ENCODE measurements around the gene EXOC4.
"Not testable (repeated sequence)": the region's sequence is repeated elsewhere in the genome, so short reads cannot be mapped to it uniquely, and the experiment has no call there.

EXOC4 gene

DNA sequence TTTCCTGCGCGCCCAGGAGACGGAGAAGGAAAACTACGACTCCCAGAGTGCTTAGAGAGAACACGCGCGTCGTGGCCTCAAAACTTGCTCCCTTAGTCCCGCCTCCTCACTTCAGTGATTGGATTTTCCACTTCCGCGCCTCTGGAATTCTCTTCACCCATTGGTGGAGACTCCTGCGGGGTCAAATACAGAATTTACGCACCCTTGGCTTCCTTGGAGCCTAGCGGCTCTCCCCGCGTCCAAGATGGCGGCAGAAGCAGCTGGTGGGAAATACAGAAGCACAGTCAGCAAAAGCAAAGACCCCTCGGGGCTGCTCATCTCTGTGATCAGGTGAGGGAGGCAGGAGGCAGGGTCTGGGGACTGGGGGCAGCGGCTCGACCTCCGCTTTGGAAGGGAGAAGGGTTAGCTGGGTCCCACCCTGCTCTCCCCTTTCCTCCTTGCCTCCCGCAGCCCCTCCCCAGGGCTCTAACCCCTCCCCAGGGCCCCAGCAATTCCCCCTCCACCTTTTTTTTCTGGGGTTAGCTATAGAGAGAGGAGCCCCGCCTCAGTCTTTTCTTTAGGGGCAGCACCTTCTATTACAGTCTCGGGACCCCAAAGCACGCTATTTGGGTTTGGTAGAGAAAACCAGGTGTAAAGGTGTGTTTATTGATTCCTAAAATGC lies at the start of gene EXOC4:
TSS of gene EXOC4 (plus strand) at position 221 of the 661 bp plus-strand sequence.
- Histone ChIP-seq H3K27ac (ENCODE audit: poor library complexity, severe bottlenecking) (peak within 1 kb of the TSS; percentile 11), H3K4me1 (ENCODE audit: insufficient read depth, poor library complexity, severe bottlenecking) (peaks cover 10% of the 10 kb centered on the region), H3K36me3 (ENCODE audit: low read depth) (0 out of 2 replicates have a peak, but pooled peaks cover 5% of the 10 kb centered on the region), H3K27me3 (ENCODE audit: insufficient read depth, poor library complexity, severe bottlenecking) (no peaks in the 10 kb centered on the region), H3K4me3 (ENCODE audit: severe bottlenecking) (peak within 1 kb of the TSS; percentile 76), H3K9me3 (ENCODE audit: severe bottlenecking) (no peaks in the 10 kb centered on the region)
- DNase-seq (ENCODE audit: low spot score), result peak; percentile 79
- TF ChIP-seq, protein P1, sequence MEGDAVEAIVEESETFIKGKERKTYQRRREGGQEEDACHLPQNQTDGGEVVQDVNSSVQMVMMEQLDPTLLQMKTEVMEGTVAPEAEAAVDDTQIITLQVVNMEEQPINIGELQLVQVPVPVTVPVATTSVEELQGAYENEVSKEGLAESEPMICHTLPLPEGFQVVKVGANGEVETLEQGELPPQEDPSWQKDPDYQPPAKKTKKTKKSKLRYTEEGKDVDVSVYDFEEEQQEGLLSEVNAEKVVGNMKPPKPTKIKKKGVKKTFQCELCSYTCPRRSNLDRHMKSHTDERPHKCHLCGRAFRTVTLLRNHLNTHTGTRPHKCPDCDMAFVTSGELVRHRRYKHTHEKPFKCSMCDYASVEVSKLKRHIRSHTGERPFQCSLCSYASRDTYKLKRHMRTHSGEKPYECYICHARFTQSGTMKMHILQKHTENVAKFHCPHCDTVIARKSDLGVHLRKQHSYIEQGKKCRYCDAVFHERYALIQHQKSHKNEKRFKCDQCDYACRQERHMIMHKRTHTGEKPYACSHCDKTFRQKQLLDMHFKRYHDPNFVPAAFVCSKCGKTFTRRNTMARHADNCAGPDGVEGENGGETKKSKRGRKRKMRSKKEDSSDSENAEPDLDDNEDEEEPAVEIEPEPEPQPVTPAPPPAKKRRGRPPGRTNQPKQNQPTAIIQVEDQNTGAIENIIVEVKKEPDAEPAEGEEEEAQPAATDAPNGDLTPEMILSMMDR (IDR thresholded peaks at IDR 0.05; ENCODE audit: poor library complexity, severe bottlenecking), result no peak
- peak; percentile 100 for ATAC-seq (ENCODE audit: low read depth)

DNA sequence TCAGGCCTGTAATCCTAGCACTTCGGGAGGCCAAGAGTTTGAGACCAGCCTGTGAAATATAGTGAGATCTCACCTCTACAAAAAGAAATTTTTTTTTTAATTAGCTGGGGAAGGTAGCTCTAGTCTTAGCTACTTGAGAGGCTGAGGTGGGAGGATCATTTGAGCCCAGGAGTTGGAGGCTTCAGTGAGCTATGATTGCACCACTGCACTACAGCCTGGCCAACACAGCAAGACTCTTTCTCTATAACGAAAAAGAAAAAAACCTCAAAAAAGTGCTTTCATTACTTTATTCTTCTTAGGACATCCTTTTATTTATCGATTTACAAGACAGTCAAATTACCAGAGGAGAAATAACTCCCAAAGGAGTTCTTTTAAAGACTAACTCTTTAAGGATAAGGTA lies 49.4 kb upstream of the EXOC4 start:
- TF ChIP-seq, protein P1 (IDR thresholded peaks at IDR 0.05; ENCODE audit: poor library complexity, severe bottlenecking), result no peak
- Histone ChIP-seq H3K27me3 (ENCODE audit: insufficient read depth, poor library complexity, severe bottlenecking) (no peaks in the 10 kb centered on the region), H3K27ac (ENCODE audit: poor library complexity, severe bottlenecking) (no peak overlapping the region), H3K4me3 (ENCODE audit: severe bottlenecking) (no peak overlapping the region), H3K9me3 (ENCODE audit: severe bottlenecking) (peaks cover 1% of the 10 kb centered on the region), H3K4me1 (ENCODE audit: insufficient read depth, poor library complexity, severe bottlenecking) (no peaks in the 10 kb centered on the region), H3K36me3 (ENCODE audit: low read depth) (no peaks in the 10 kb centered on the region)
- ATAC-seq (ENCODE audit: low read depth) (no peak), DNase-seq (ENCODE audit: low spot score) (no peak)

DNA sequence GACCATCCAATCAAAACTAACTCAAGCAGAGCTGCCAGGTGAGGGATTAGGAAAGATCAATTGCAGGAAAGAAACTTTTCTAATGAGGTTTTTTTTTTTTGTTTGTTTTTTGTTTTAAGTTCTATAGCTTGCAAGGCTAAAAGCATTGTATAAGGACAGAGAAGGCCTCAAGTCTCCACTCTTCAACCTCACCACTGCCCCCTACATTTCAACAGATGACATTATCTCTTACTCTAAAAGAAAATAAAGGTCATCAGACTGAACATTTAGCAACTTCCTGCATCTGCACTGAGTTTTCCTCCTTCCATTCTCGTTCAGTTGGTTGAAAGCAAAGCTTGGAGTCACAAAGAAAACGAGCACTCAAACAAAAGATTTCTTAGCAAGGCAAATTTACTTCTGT lies 45.2 kb upstream of the EXOC4 start:
- ATAC-seq (ENCODE audit: low read depth) (no peak), DNase-seq (ENCODE audit: low spot score) (no peak)
- peaks cover 9% of the 10 kb centered on the region for H3K27me3 ChIP-seq (ENCODE audit: insufficient read depth, poor library complexity, severe bottlenecking)
- TF ChIP-seq, protein P1 (IDR thresholded peaks at IDR 0.05; ENCODE audit: poor library complexity, severe bottlenecking), result no peak
- no peaks in the 10 kb centered on the region for H3K36me3 ChIP-seq (ENCODE audit: low read depth)
- H3K9me3 ChIP-seq (ENCODE audit: severe bottlenecking), result peaks cover 2% of the 10 kb centered on the region
- no peak overlapping the region for H3K27ac ChIP-seq (ENCODE audit: poor library complexity, severe bottlenecking)
- H3K4me1 ChIP-seq (ENCODE audit: insufficient read depth, poor library complexity, severe bottlenecking), result no peaks in the 10 kb centered on the region
- no peak overlapping the region for H3K4me3 ChIP-seq (ENCODE audit: severe bottlenecking)

DNA sequence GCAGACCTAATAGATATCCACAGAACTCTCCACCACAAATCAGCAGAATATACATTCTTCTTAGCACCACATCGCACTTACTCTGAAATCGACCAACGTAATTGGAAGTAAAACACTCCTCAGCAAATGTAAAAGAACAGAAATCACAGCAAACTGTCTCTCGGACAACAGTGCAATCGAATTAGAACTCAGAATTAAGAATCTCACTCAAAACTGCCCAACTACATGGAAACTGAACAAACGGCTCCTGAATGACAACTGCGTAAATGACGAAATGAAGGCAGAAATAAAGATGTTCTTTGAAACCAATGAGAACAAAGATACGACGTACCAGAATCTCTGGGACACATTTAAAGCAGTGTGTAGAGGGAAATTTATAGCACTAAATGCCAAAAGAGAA lies 42.1 kb upstream of the EXOC4 start:
- H3K4me3 ChIP-seq (ENCODE audit: severe bottlenecking); H3K4me1 ChIP-seq (ENCODE audit: insufficient read depth, poor library complexity, severe bottlenecking); DNase-seq (ENCODE audit: low spot score); H3K27me3 ChIP-seq (ENCODE audit: insufficient read depth, poor library complexity, severe bottlenecking); H3K9me3 ChIP-seq (ENCODE audit: severe bottlenecking); H3K36me3 ChIP-seq (ENCODE audit: low read depth); H3K27ac ChIP-seq (ENCODE audit: poor library complexity, severe bottlenecking); ATAC-seq (ENCODE audit: low read depth): not testable (repeated sequence)

DNA sequence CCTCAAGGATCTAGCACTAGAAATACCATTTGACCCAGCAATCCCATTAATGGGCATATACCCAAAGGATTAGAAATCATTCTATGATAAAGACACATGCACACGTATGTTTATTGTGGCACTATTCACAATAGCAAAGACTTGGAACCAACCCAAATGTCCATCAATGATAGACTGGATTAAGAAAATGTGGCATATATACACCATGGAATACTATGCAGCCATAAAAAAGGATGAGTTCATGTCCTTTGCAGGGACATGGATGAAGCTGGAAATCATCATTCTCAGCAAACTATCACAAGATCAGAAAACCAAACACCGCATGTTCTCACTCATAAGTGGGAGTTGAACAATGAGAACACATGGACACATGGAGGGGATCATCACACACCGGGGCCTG lies 39.1 kb upstream of the EXOC4 start:
- not testable (repeated sequence) for DNase-seq (ENCODE audit: low spot score); H3K9me3 ChIP-seq (ENCODE audit: severe bottlenecking); H3K27me3 ChIP-seq (ENCODE audit: insufficient read depth, poor library complexity, severe bottlenecking); H3K4me1 ChIP-seq (ENCODE audit: insufficient read depth, poor library complexity, severe bottlenecking); H3K36me3 ChIP-seq (ENCODE audit: low read depth); ATAC-seq (ENCODE audit: low read depth); H3K4me3 ChIP-seq (ENCODE audit: severe bottlenecking); H3K27ac ChIP-seq (ENCODE audit: poor library complexity, severe bottlenecking)

DNA sequence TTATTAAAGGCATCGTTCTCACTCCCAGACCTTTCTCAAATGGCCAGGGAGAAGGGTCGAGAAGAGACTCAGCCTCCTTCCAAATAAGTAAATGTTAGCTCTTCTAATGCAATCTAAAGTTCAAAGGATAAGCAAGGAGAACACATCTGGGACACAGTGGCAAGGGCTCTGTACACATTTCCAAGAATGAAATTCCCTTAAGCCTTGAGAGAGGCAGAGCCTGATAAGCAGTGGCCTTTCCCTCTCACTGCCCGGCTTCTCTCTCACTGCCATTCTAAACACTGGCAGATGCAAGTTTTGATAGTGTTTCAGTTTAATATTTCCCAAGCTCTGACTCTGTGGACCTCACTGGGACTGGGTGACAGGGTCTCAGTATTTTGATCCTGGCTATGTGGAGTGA lies 35.1 kb upstream of the EXOC4 start:
- H3K27ac ChIP-seq (ENCODE audit: poor library complexity, severe bottlenecking), result no peak overlapping the region
- TF ChIP-seq, protein P1 (IDR thresholded peaks at IDR 0.05; ENCODE audit: poor library complexity, severe bottlenecking), result no peak
- no peak overlapping the region for H3K4me3 ChIP-seq (ENCODE audit: severe bottlenecking)
- no peak for ATAC-seq (ENCODE audit: low read depth)
- DNase-seq (ENCODE audit: low spot score), result no peak
- H3K9me3 ChIP-seq (ENCODE audit: severe bottlenecking), result no peaks in the 10 kb centered on the region
- no peaks in the 10 kb centered on the region for H3K27me3 ChIP-seq (ENCODE audit: insufficient read depth, poor library complexity, severe bottlenecking)
- no peaks in the 10 kb centered on the region for H3K36me3 ChIP-seq (ENCODE audit: low read depth)
- H3K4me1 ChIP-seq (ENCODE audit: insufficient read depth, poor library complexity, severe bottlenecking), result no peaks in the 10 kb centered on the region

Data from RWPE2 (cell line).